ENCODE results near the gene PRTFDC1.
"Not testable (repeated sequence)": the region's sequence is repeated elsewhere in the genome, so short reads cannot be mapped to it uniquely, and the experiment has no call there.

Gene PRTFDC1

GRCh38 chr10:24952143-24952706 is at the start of gene PRTFDC1:
PRTFDC1 (minus strand) TSS chr10:24952606; CDS start chr10:24952575, 31 bp downstream.
- no peak for DNase-seq (ENCODE audit: low read depth, low spot score)

GRCh38 chr10:24998044-24998443 is 45.6 kb upstream of the PRTFDC1 start:
- DNase-seq (ENCODE audit: low read depth, low spot score): no peak

- DNase-seq (ENCODE audit: low read depth, low spot score): no peak
These were observed 42.7 kb upstream of the PRTFDC1 start for GRCh38 chr10:24995072-24995471.

- no peak for DNase-seq (ENCODE audit: low read depth, low spot score)
These were observed 41.0 kb upstream of the PRTFDC1 start for GRCh38 chr10:24993237-24993958.

GRCh38 chr10:24992512-24993133 is 40.2 kb upstream of the PRTFDC1 start:
- no peak for DNase-seq (ENCODE audit: low read depth, low spot score)

- DNase-seq (ENCODE audit: low read depth, low spot score): no peak
These were observed 38.9 kb upstream of the PRTFDC1 start for GRCh38 chr10:24991298-24991697.

GRCh38 chr10:24989867-24990266 is 37.5 kb upstream of the PRTFDC1 start:
- no peak for DNase-seq (ENCODE audit: low read depth, low spot score)

GRCh38 chr10:24988831-24989640 is 36.6 kb upstream of the PRTFDC1 start:
- DNase-seq (ENCODE audit: low read depth, low spot score): no peak

- no peak for DNase-seq (ENCODE audit: low read depth, low spot score)
These were observed 32.5 kb upstream of the PRTFDC1 start for GRCh38 chr10:24984906-24985305.

- DNase-seq (ENCODE audit: low read depth, low spot score): no peak
These were observed 31.5 kb upstream of the PRTFDC1 start for GRCh38 chr10:24983946-24984345.

- DNase-seq (ENCODE audit: low read depth, low spot score): no peak
These were observed 30.7 kb upstream of the PRTFDC1 start for GRCh38 chr10:24983130-24983529.

- DNase-seq (ENCODE audit: low read depth, low spot score): no peak
These were observed 30.1 kb upstream of the PRTFDC1 start for GRCh38 chr10:24982319-24983112.

- DNase-seq (ENCODE audit: low read depth, low spot score): no peak
These were observed 28.8 kb upstream of the PRTFDC1 start for GRCh38 chr10:24981161-24981710.

- DNase-seq (ENCODE audit: low read depth, low spot score): no peak
These were observed 27.3 kb upstream of the PRTFDC1 start for GRCh38 chr10:24979685-24980084.

GRCh38 chr10:24974976-24975375 is 22.6 kb upstream of the PRTFDC1 start:
- DNase-seq (ENCODE audit: low read depth, low spot score): no peak

- no peak for DNase-seq (ENCODE audit: low read depth, low spot score)
These were observed 20.8 kb upstream of the PRTFDC1 start for GRCh38 chr10:24973163-24973562.

- DNase-seq (ENCODE audit: low read depth, low spot score): no peak
These were observed 19.0 kb upstream of the PRTFDC1 start for GRCh38 chr10:24971374-24971773.

- DNase-seq (ENCODE audit: low read depth, low spot score): no peak
These were observed 17.5 kb upstream of the PRTFDC1 start for GRCh38 chr10:24969841-24970281.

GRCh38 chr10:24968951-24969350 is 16.5 kb upstream of the PRTFDC1 start:
- not testable (repeated sequence) for DNase-seq (ENCODE audit: low read depth, low spot score)

- DNase-seq (ENCODE audit: low read depth, low spot score): no peak
These were observed 15.9 kb upstream of the PRTFDC1 start for GRCh38 chr10:24968349-24968748.

- DNase-seq (ENCODE audit: low read depth, low spot score): no peak
These were observed 14.6 kb upstream of the PRTFDC1 start for GRCh38 chr10:24966962-24967481.
